IMR-90 (cell line): ENCODE measurements around the gene GPR152. TPM values are rescaled to one million over a fixed set of nuclear protein-coding genes. Genes with fewer than 3 reads are reported as not detected.

Source experiments
- ATAC-seq: fragments of 200-7000 bp; cut with Tn5 transposase; 2 replicates; pipeline ENCODE4 v1.9.1; 2020; ENCODE audit warnings: low read depth, mild to moderate bottlenecking, moderate library complexity
- BruUV-seq: library from RNA; stranded (reverse); fragments of 400-500 nt; replicated peaks from 2 replicates; lab custom pipeline; 2021; lab: Mats Ljungman, UMichigan
- CTCF ChIA-PET: fragments of 300-600 bp; formaldehyde crosslinking; extraction: SDS; loops from one replicate; lab custom pipeline; 2021; ENCODE audit warnings: antibody characterized with exemption; lab: Yijun Ruan, JAX
- POLR2A ChIA-PET: fragments of 300-600 bp; sonication (Branson Sonifier 250); formaldehyde crosslinking; loops from one replicate; lab custom pipeline; 2022; ENCODE audit warnings: antibody characterized with exemption; ENCODE audit not compliant: unreplicated experiment; lab: Charles Lee
- DNase-seq: peaks from one replicate; pipeline ENCODE4 v3.0.0; 2013
- H2AFZ ChIP-seq: replicated peaks from 2 replicates; pipeline ENCODE3; 2013; ENCODE audit warnings: low read length, mild to moderate bottlenecking; ENCODE audit not compliant: poor library complexity
- H2AK5ac ChIP-seq: 2 replicates; pipeline ENCODE4 v1.6.1; 2013; ENCODE audit warnings: low read depth, low read length, inconsistent platforms
- H2AK9ac ChIP-seq: replicated peaks from 2 replicates; pipeline ENCODE3; 2013; ENCODE audit warnings: mild to moderate bottlenecking, low read depth, low read length, moderate library complexity; ENCODE audit not compliant: poor library complexity
- H2BK120ac ChIP-seq: 2 replicates; pipeline ENCODE4 v1.6.1; 2013; ENCODE audit warnings: low read depth, low read length, inconsistent platforms
- H2BK15ac ChIP-seq: 3 replicates; pipeline ENCODE4 v1.6.1; 2013; ENCODE audit warnings: low read depth, low read length, inconsistent platforms
- H2BK20ac ChIP-seq: 2 replicates; pipeline ENCODE4 v1.6.1; 2013; ENCODE audit warnings: low read depth, mild to moderate bottlenecking, inconsistent platforms, low read length, moderate library complexity
- H2BK5ac ChIP-seq: 2 replicates; pipeline ENCODE4 v1.6.1; 2013; ENCODE audit warnings: mild to moderate bottlenecking, low read depth, low read length, inconsistent platforms; ENCODE audit not compliant: poor library complexity, severe bottlenecking
- H3K14ac ChIP-seq: replicated peaks from 2 replicates; pipeline ENCODE4 v1.6.1; 2013; ENCODE audit warnings: low read depth, low read length, inconsistent platforms
- H3K18ac ChIP-seq: 2 replicates; pipeline ENCODE4 v1.6.1; 2013; ENCODE audit warnings: low read depth, low read length, control low read depth
- H3K23ac ChIP-seq: 2 replicates; pipeline ENCODE4 v1.6.1; 2013; ENCODE audit warnings: low read depth, low read length, inconsistent platforms
- H3K27ac ChIP-seq: 2 replicates; pipeline ENCODE4 v1.5.1; 2013; ENCODE audit warnings: mild to moderate bottlenecking, control low read depth, low read length; ENCODE audit not compliant: insufficient read depth
- H3K27me3 ChIP-seq: 2 replicates; pipeline ENCODE4 v1.6.1; 2013; ENCODE audit warnings: low read length; ENCODE audit not compliant: control insufficient read depth, insufficient read depth
- H3K36me3 ChIP-seq: 2 replicates; pipeline ENCODE4 v1.6.1; 2013; ENCODE audit warnings: low read length, mixed read lengths; ENCODE audit not compliant: control insufficient read depth, insufficient read depth
- H3K4ac ChIP-seq: 2 replicates; pipeline ENCODE4 v1.6.1; 2013; ENCODE audit warnings: low read depth, low read length, inconsistent platforms
- H3K4me1 ChIP-seq: 2 replicates; pipeline ENCODE4 v1.6.1; 2013; ENCODE audit warnings: low read length, mixed read lengths; ENCODE audit not compliant: control insufficient read depth, insufficient read depth
- H3K4me2 ChIP-seq: 2 replicates; pipeline ENCODE4 v1.6.1; 2013; ENCODE audit warnings: low read depth, mild to moderate bottlenecking, control low read depth, low read length, moderate library complexity
- H3K4me3 ChIP-seq: 2 replicates; pipeline ENCODE4 v1.5.1; 2013; ENCODE audit warnings: low read depth, mild to moderate bottlenecking, control low read depth, low read length, moderate library complexity; ENCODE audit not compliant: insufficient read depth
- H3K56ac ChIP-seq: 2 replicates; pipeline ENCODE4 v1.6.1; 2013; ENCODE audit warnings: low read length, inconsistent platforms; ENCODE audit not compliant: insufficient read depth; ENCODE audit errors: extremely low read depth
- H3K79me1 ChIP-seq, 2 experiments: 2 replicates each; pipeline ENCODE4 v1.6.1; 2013; ENCODE audit warnings: low read length in 2 of 2, inconsistent platforms in 1 of 2, low read depth in 1 of 2
- H3K9ac ChIP-seq: 2 replicates; pipeline ENCODE4 v1.6.1; 2013; ENCODE audit warnings: low read depth, low read length, control low read depth
- H3K9me1 ChIP-seq: 2 replicates; pipeline ENCODE4 v1.6.1; 2013; ENCODE audit warnings: low read length, inconsistent platforms; ENCODE audit not compliant: insufficient read depth
- H3K9me3 ChIP-seq: 2 replicates; pipeline ENCODE4 v1.6.1; 2013; ENCODE audit warnings: low read length; ENCODE audit not compliant: control insufficient read depth, insufficient read depth
- H4K20me1 ChIP-seq: 2 replicates; pipeline ENCODE4 v1.6.1; 2013; ENCODE audit warnings: low read length, inconsistent platforms; ENCODE audit not compliant: insufficient read depth
- H4K5ac ChIP-seq: 2 replicates; pipeline ENCODE4 v1.6.1; 2013; ENCODE audit warnings: mild to moderate bottlenecking, low read depth, low read length, control low read depth
- H4K8ac ChIP-seq, 2 experiments: 2 replicates each; pipeline ENCODE4 v1.6.1; 2013; ENCODE audit warnings: low read depth in 2 of 2, low read length in 2 of 2, control low read depth in 1 of 2, inconsistent platforms in 1 of 2
- H4K91ac ChIP-seq: 2 replicates; pipeline ENCODE4 v1.6.1; 2013; ENCODE audit warnings: low read depth, low read length, inconsistent platforms; ENCODE audit not compliant: insufficient read depth
- BHLHE40 ChIP-seq: fragments of 150-350 bp; IDR thresholded peaks from 2 replicates; pipeline ENCODE4 v1.6.1; 2016; ENCODE audit warnings: mild to moderate bottlenecking, low read depth, low read length
- CEBPB ChIP-seq: IDR thresholded peaks from 2 replicates; pipeline ENCODE4 v1.6.1; 2012; ENCODE audit warnings: low read depth, low read length, improper control_type of control experiment
- CHD1 ChIP-seq: IDR thresholded peaks from 2 replicates; pipeline ENCODE4 v1.6.1; 2012; ENCODE audit warnings: low read depth, low read length, improper control_type of control experiment
- CTCF ChIP-seq: conservative IDR thresholded peaks from 2 replicates; pipeline ENCODE4 v1.5.1; 2012; ENCODE audit warnings: mild to moderate bottlenecking, low read depth, low read length, improper control_type of control experiment
- ELK1 ChIP-seq: fragments of 150-350 bp; IDR thresholded peaks from 2 replicates; pipeline ENCODE4 v1.6.1; 2016; ENCODE audit warnings: low read depth, mild to moderate bottlenecking, low read length, moderate library complexity, borderline replicate concordance
- MAZ ChIP-seq: IDR thresholded peaks from 2 replicates; pipeline ENCODE4 v1.6.1; 2012; ENCODE audit warnings: low read depth, mild to moderate bottlenecking, low read length, improper control_type of control experiment, moderate library complexity, borderline replicate concordance
- MXI1 ChIP-seq: IDR thresholded peaks from 2 replicates; pipeline ENCODE4 v1.6.1; 2012; ENCODE audit warnings: low read depth, mild to moderate bottlenecking, low read length, moderate library complexity, borderline replicate concordance
- NFE2L2 ChIP-seq: fragments of 150-350 bp; IDR thresholded peaks from 2 replicates; pipeline ENCODE4 v1.6.1; 2016; ENCODE audit warnings: low read depth, mild to moderate bottlenecking, low read length
- POLR2A ChIP-seq: IDR thresholded peaks from 2 replicates; pipeline ENCODE4 v1.6.1; 2012; ENCODE audit warnings: mild to moderate bottlenecking, low read depth, low read length
- RCOR1 ChIP-seq: IDR thresholded peaks from 2 replicates; pipeline ENCODE4 v1.6.1; 2012; ENCODE audit warnings: mild to moderate bottlenecking, low read length, improper control_type of control experiment; ENCODE audit not compliant: insufficient replicate concordance
- RFX5 ChIP-seq: IDR thresholded peaks from 2 replicates; pipeline ENCODE4 v1.8.0; 2012; ENCODE audit warnings: low read depth, mild to moderate bottlenecking, low read length, moderate library complexity
- SMC3 ChIP-seq: fragments of 150-350 bp; IDR thresholded peaks from 2 replicates; pipeline ENCODE4 v1.6.1; 2016; ENCODE audit warnings: low read depth, mild to moderate bottlenecking, antibody characterized with exemption, low read length, moderate library complexity
- USF2 ChIP-seq: fragments of 150-350 bp; IDR thresholded peaks from 2 replicates; pipeline ENCODE4 v1.6.1; 2017; ENCODE audit warnings: mild to moderate bottlenecking, antibody characterized with exemption, low read length, low read depth
- WGBS, 2 experiments: methylation state at CpG; one replicate each; pipeline versions ENCODE4 v1.1.5 to v1.1.7; 2013; ENCODE audit warnings: missing lambda C conversion rate in 2 of 2; ENCODE audit not compliant: insufficient read length in 1 of 2; ENCODE audit errors: extremely low coverage in 2 of 2; 5-methylcytosine and 5-hydroxymethylcytosine counted together
- dilution Hi-C: fragments of 300-500 bp; cut with HindIII; formaldehyde crosslinking; loops from one replicate; pipeline ENCODE4 v1.14.3; 2018; ENCODE audit warnings: low sequenced_read_pairs; ENCODE audit not compliant: unreplicated experiment
- in situ Hi-C: fragments of 300-500 bp; cut with MboI; formaldehyde crosslinking; loops from 3 replicates; pipeline ENCODE4 v1.14.3; 2019; ENCODE audit warnings: low sequenced_read_pairs, inconsistent platforms, mixed read lengths
- intact Hi-C: fragments of 100-400 bp; cut with micrococcal nuclease; formaldehyde crosslinking; loops from 2 replicates; pipeline ENCODE4 v1.10.0; 2022
- polyA plus RNA-seq, 3 experiments: library from polyadenylated mRNA; depleted of rRNA; stranded (reverse); fragments of >200 nt; gene quantifications; 2 replicates each; pipeline ENCODE4 v1.2.3, GENCODE V29; 2012; ENCODE audit warnings: low replicate concordance in 1 of 3
- total RNA-seq: library from RNA; depleted of rRNA; stranded (reverse); fragments of >200 nt; gene quantifications from 2 replicates; pipeline ENCODE4 v1.2.3, GENCODE V29; 2012

Gene GPR152
- total and polyA plus RNA-seq, 2 of the 4 experiments (the other 2 are of a cell fraction): not detected

- peak; percentile 94 for ATAC-seq
- no peak for TF ChIP-seq ELK1
- no peak for TF ChIP-seq RCOR1
- TF ChIP-seq CEBPB: no peak
- no peak for TF ChIP-seq NFE2L2
- TF ChIP-seq MXI1: peak; percentile 59; the same call in 1 of the 2 replicates
- no peak for TF ChIP-seq CHD1
- TF ChIP-seq CTCF: peak; percentile 36
- TF ChIP-seq RFX5: no peak
- TF ChIP-seq USF2: no peak
- TF ChIP-seq POLR2A: peak; percentile 85
- peak; percentile 65; the same call in 1 of the 2 replicates for TF ChIP-seq MAZ
- no peak for TF ChIP-seq BHLHE40
- TF ChIP-seq SMC3: peak; percentile 9; the same call in 1 of the 2 replicates
Measured at GRCh38 chr11:67401495-67402191, 50.9 kb downstream of the GPR152 start, which contains the start of gene PPP1CA. PPP1CA (minus strand) TSS chr11:67401858; CDS start chr11:67401782, 76 bp downstream.

More at GRCh38 chr11:67401495-67402191, 50.9 kb downstream of the GPR152 start, which contains the start of gene PPP1CA:
- Histone ChIP-seq H2BK20ac (no peak within 1 kb of the TSS), H4K20me1 (peaks cover 30% of the 10 kb centered on the region), H3K23ac (peak within 1 kb of the TSS; percentile 86), H2AFZ (peak within 1 kb of the TSS; percentile 99), H3K9ac (peak within 1 kb of the TSS; percentile 86), H3K27ac (peak within 1 kb of the TSS; percentile 95), H3K9me1 (no peaks in the 10 kb centered on the region), H4K91ac (peak within 1 kb of the TSS; percentile 92), H3K36me3 (peaks cover 34% of the 10 kb centered on the region), H3K4me1 (peaks cover 13% of the 10 kb centered on the region), H2BK5ac (peak within 1 kb of the TSS; percentile 94), H2AK9ac (peak within 1 kb of the TSS; percentile 99), H3K4me2 (peak within 1 kb of the TSS; percentile 98), H2BK15ac (peak within 1 kb of the TSS; percentile 72; the same call in 1 of the 3 replicates), H4K8ac (peak within 1 kb of the TSS; percentile 97 to 100), H3K79me1 (peaks cover 17 to 35% of the 10 kb centered on the region in 2 experiments; a peak in 3 of 4 replicates), H2AK5ac (peak within 1 kb of the TSS; percentile 95), H3K18ac (peak within 1 kb of the TSS; percentile 99), H3K4me3 (peak within 1 kb of the TSS; percentile 72), H3K4ac (peak within 1 kb of the TSS; percentile 97), H4K5ac (peak within 1 kb of the TSS; percentile 100), H3K9me3 (no peaks in the 10 kb centered on the region), H3K14ac (peak within 1 kb of the TSS; percentile 99), H3K56ac (peak within 1 kb of the TSS; percentile 90), H2BK120ac (peak within 1 kb of the TSS; percentile 91), H3K27me3 (no peaks in the 10 kb centered on the region)
- ChIA-PET CTCF (interaction anchor here (0.7 to 1.5 kb wide), 6 partner anchors 9 to 71 kb away, joined by 3 to 7 read pairs (median 4); partner anchors contain the start of genes RAD9A and TMEM134), POLR2A (interaction anchor here (0.6 to 1.2 kb wide), 5 partner anchors 10 to 132 kb away, joined by 3 to 4 read pairs (median 3); partner anchors contain the start of gene TMEM134)
- BruUV-seq: no TSS peak
- intact Hi-C loops: loop anchor here (2.0 kb wide), 1 partner anchor 107 kb away; the partner anchor contains the start of gene CDK2AP2
- in situ Hi-C loops: no loop called here
- WGBS, 2 experiments: 1% methylated on average over 17 of the region's 73 CpGs; no CpG with 5 or more reads in 1 of the 2 experiments
- dilution Hi-C loops: no loop called here
- peak; percentile 79 for DNase-seq
